HCT116 (cell line): ENCODE data around the gene MYO1A. TPM values are rescaled to one million over a fixed set of nuclear protein-coding genes. Genes with fewer than 3 reads are reported as not detected.

Experiments
- ATAC-seq: fragments of 200-7000 bp; cut with Tn5 transposase; 2 replicates; pipeline ENCODE4 v1.9.1; 2020; ENCODE audit warnings: mild to moderate bottlenecking, moderate library complexity
- BruUV-seq: library from RNA; stranded (reverse); fragments of 400-500 nt; replicated peaks from 2 replicates; lab custom pipeline; 2021; lab: Mats Ljungman, UMichigan
- CTCF ChIA-PET: fragments of 300-600 bp; sonication (Branson Sonifier 250); formaldehyde crosslinking; loops from one replicate; lab custom pipeline; 2021; ENCODE audit warnings: antibody characterized with exemption; lab: Charles Lee
- POLR2A ChIA-PET: fragments of 300-600, 350-600 bp; sonication (Branson Sonifier 250); formaldehyde crosslinking; loops from one replicate; lab custom pipeline; 2021; ENCODE audit warnings: antibody characterized with exemption; lab: Charles Lee
- RAD21 ChIA-PET, 2 experiments: fragments of 300-600 bp; sonication (Branson Sonifier 250); formaldehyde crosslinking; loops; one replicate each; lab custom pipeline; 2023; ENCODE audit warnings: low total read pairs in 2 of 2; ENCODE audit not compliant: uncharacterized antibody in 2 of 2, unreplicated experiment in 2 of 2, low non-redundant PET in 1 of 2; lab: Charles Lee
- DNase-seq: peaks from one replicate; pipeline ENCODE4 v3.0.0-alpha.2; 2010; ENCODE audit warnings: low read depth, low spot score
- H2AFZ ChIP-seq: fragments of 200-600 bp; shearing (Covaris generic), sonication (generic); 2 replicates; pipeline ENCODE4 v1.6.1; 2017; ENCODE audit warnings: low read depth, mixed run types, mixed read lengths, antibody characterized with exemption, low read length; ENCODE audit not compliant: poor library complexity, severe bottlenecking
- H3K27ac ChIP-seq: 2 replicates; pipeline ENCODE4 v1.5.1; 2012; ENCODE audit warnings: low read depth, low read length
- H3K27me3 ChIP-seq: fragments of 200-600 bp; sonication (generic); 2 replicates; pipeline ENCODE4 v1.6.1; 2016; ENCODE audit warnings: mixed run types, low read length, mixed read lengths; ENCODE audit not compliant: insufficient read depth
- H3K36me3 ChIP-seq, 2 experiments: fragments of 200-500 bp in 1 of 2; fragments of 200-600 bp in 1 of 2; sonication (Bioruptor generic) in 1 of 2; sonication (generic) in 1 of 2; 2 replicates each; pipeline versions ENCODE4 v1.5.1 to v1.6.1; 2014 to 2016; ENCODE audit warnings: low read length in 2 of 2, inconsistent platforms in 1 of 2, mixed read lengths in 1 of 2, mixed run types in 1 of 2; ENCODE audit not compliant: insufficient read depth in 2 of 2, control insufficient read depth in 1 of 2
- H3K4me1 ChIP-seq, 2 experiments: fragments of 200-600 bp in 1 of 2; sonication (generic) in 1 of 2; 2 replicates each; pipeline versions ENCODE4 v1.5.1 to v1.6.1; 2012 to 2017; ENCODE audit warnings: low read length in 2 of 2, inconsistent platforms in 1 of 2, mild to moderate bottlenecking in 1 of 2, mixed read lengths in 1 of 2, mixed run types in 1 of 2, moderate library complexity in 1 of 2; ENCODE audit not compliant: insufficient read depth in 2 of 2, control insufficient read depth in 1 of 2
- H3K4me2 ChIP-seq: fragments of 200-600 bp; sonication (generic); 2 replicates; pipeline ENCODE4 v1.6.1; 2017; ENCODE audit warnings: mixed run types, low read length, mixed read lengths
- H3K4me3 ChIP-seq, 2 experiments: fragments of 200-600 bp in 1 of 2; sonication (generic) in 1 of 2; replicated peaks in 1 of 2; 2 replicates each; pipeline ENCODE4 v1.5.1; 2011 to 2016; ENCODE audit warnings: low read length in 2 of 2, control low read depth in 1 of 2, low read depth in 1 of 2, mild to moderate bottlenecking in 1 of 2, mixed read lengths in 1 of 2, mixed run types in 1 of 2
- H3K79me2 ChIP-seq: fragments of 200-600 bp; sonication (generic); 2 replicates; pipeline ENCODE4 v1.6.1; 2017; ENCODE audit warnings: mild to moderate bottlenecking, mixed run types, low read length, moderate library complexity, mixed read lengths; ENCODE audit not compliant: insufficient read depth
- H3K9ac ChIP-seq: fragments of 200-600 bp; sonication (generic); 2 replicates; pipeline ENCODE4 v1.6.1; 2016; ENCODE audit warnings: low read length, mixed read lengths
- H3K9me2 ChIP-seq: fragments of 200-600 bp; sonication (generic), shearing (Covaris generic); 2 replicates; pipeline ENCODE4 v1.6.1; 2017; ENCODE audit warnings: mixed run types, mild to moderate bottlenecking, moderate library complexity; ENCODE audit not compliant: insufficient read depth
- H3K9me3 ChIP-seq, 2 experiments: fragments of 200-500 bp in 1 of 2; fragments of 200-600 bp in 1 of 2; sonication (Bioruptor generic) in 1 of 2; sonication (generic) in 1 of 2; 2 replicates each; pipeline ENCODE4 v1.6.1; 2014 to 2017; ENCODE audit warnings: low read length in 2 of 2, mixed read lengths in 2 of 2, inconsistent platforms in 1 of 2, low read depth in 1 of 2, mild to moderate bottlenecking in 1 of 2, mixed run types in 1 of 2, moderate library complexity in 1 of 2; ENCODE audit not compliant: control insufficient read depth in 1 of 2, insufficient read depth in 1 of 2
- H4K20me1 ChIP-seq: fragments of 200-600 bp; sonication (generic), shearing (Covaris generic); 2 replicates; pipeline ENCODE4 v1.6.1; 2017; ENCODE audit warnings: mixed run types, mild to moderate bottlenecking, moderate library complexity; ENCODE audit not compliant: insufficient read depth
- CEBPB ChIP-seq: IDR thresholded peaks from 2 replicates; pipeline ENCODE4 v1.6.1; 2012; ENCODE audit warnings: low read depth
- EZH2phosphoT487 ChIP-seq: fragments of 200-600 bp; IDR thresholded peaks from 2 replicates; pipeline ENCODE4 v1.6.1; 2018; ENCODE audit warnings: antibody characterized with exemption, borderline replicate concordance
- RAD21 ChIP-seq: IDR thresholded peaks from 2 replicates; pipeline ENCODE4 v1.6.1; 2012; ENCODE audit warnings: low read depth, mild to moderate bottlenecking
- SIN3A ChIP-seq: IDR thresholded peaks from 2 replicates; pipeline ENCODE4 v1.6.1; 2012; ENCODE audit warnings: low read depth
- TCF7L2 ChIP-seq: IDR thresholded peaks from 2 replicates; pipeline ENCODE4 v1.7.0; 2011; ENCODE audit warnings: borderline replicate concordance, inconsistent platforms; ENCODE audit not compliant: insufficient read depth, insufficient read length; ENCODE audit errors: extremely low read depth
- YY1 ChIP-seq: IDR thresholded peaks from 2 replicates; pipeline ENCODE4 v1.6.1; 2011; ENCODE audit warnings: low read length, low read depth, moderate library complexity, mild to moderate bottlenecking; ENCODE audit not compliant: insufficient replicate concordance; ENCODE audit errors: extremely low read depth
- intact Hi-C: fragments of 100-400 bp; cut with micrococcal nuclease; formaldehyde crosslinking; loops from 2 replicates; pipeline ENCODE4 v1.10.0; 2022
- total RNA-seq: library from RNA; stranded (reverse); gene quantifications from one replicate; pipeline ENCODE4 v1.2.1, GENCODE V29; 2021; ENCODE audit not compliant: unreplicated experiment
- TF ChIP-seq, protein P1 (sequence below): IDR thresholded peaks from 2 replicates; pipeline ENCODE4 v1.6.1; 2012; ENCODE audit warnings: low read depth
- TF ChIP-seq, protein P2 (sequence below): IDR thresholded peaks from 2 replicates; pipeline ENCODE4 v1.6.1; 2012

Gene MYO1A
- total RNA-seq, 1 experiment from 2014 or later = 0.76 TPM

DNA sequence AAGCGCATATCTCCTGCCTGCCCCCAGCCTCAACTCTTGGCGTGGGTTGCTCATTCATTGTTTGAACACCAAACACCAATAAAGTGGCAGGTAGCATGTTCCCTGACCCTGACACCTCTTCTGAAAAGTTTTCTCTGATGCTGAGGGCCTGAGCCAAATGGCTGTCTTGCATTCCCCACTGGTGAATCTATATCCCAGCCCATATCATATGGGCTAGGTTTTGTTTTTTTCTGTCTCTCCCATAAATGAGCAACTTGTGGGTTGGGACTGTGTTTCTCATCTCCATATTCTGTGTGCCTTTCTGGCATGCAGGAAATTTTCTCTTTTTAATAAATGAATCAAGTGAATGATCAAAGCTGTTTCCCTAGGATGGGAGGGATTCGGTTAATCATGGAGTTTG, 5.0 kb downstream of the MYO1A start:
- no TSS peak for BruUV-seq
- Histone ChIP-seq H3K4me1 (peaks cover 4 to 23% of the 10 kb centered on the region in 2 experiments), H3K27me3 (peaks cover 20% of the 10 kb centered on the region; the same call in 1 of the 2 replicates), H3K9ac (no peak overlapping the region), H3K79me2 (no peaks in the 10 kb centered on the region), H2AFZ (no peak overlapping the region), H4K20me1 (no peaks in the 10 kb centered on the region), H3K9me2 (no peaks in the 10 kb centered on the region), H3K4me3 (no peak overlapping the region), H3K4me2 (no peak overlapping the region), H3K27ac (no peak overlapping the region), H3K36me3 (no peaks in the 10 kb centered on the region), H3K9me3 (no peaks in the 10 kb centered on the region)
- no peak for DNase-seq
- no peak for ATAC-seq
- ChIA-PET RAD21 (no interaction called here), POLR2A (no interaction called here), CTCF (no interaction called here)
- intact Hi-C loops = no loop called here
- TF ChIP-seq SIN3A = no peak
- TF ChIP-seq CEBPB = no peak
- TF ChIP-seq YY1 = no peak
- TF ChIP-seq EZH2phosphoT487 = no peak
- TF ChIP-seq TCF7L2 = no peak
- TF ChIP-seq, protein P1, sequence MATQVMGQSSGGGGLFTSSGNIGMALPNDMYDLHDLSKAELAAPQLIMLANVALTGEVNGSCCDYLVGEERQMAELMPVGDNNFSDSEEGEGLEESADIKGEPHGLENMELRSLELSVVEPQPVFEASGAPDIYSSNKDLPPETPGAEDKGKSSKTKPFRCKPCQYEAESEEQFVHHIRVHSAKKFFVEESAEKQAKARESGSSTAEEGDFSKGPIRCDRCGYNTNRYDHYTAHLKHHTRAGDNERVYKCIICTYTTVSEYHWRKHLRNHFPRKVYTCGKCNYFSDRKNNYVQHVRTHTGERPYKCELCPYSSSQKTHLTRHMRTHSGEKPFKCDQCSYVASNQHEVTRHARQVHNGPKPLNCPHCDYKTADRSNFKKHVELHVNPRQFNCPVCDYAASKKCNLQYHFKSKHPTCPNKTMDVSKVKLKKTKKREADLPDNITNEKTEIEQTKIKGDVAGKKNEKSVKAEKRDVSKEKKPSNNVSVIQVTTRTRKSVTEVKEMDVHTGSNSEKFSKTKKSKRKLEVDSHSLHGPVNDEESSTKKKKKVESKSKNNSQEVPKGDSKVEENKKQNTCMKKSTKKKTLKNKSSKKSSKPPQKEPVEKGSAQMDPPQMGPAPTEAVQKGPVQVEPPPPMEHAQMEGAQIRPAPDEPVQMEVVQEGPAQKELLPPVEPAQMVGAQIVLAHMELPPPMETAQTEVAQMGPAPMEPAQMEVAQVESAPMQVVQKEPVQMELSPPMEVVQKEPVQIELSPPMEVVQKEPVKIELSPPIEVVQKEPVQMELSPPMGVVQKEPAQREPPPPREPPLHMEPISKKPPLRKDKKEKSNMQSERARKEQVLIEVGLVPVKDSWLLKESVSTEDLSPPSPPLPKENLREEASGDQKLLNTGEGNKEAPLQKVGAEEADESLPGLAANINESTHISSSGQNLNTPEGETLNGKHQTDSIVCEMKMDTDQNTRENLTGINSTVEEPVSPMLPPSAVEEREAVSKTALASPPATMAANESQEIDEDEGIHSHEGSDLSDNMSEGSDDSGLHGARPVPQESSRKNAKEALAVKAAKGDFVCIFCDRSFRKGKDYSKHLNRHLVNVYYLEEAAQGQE = no peak
- TF ChIP-seq, protein P2, sequence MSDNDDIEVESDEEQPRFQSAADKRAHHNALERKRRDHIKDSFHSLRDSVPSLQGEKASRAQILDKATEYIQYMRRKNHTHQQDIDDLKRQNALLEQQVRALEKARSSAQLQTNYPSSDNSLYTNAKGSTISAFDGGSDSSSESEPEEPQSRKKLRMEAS = no peak
- TF ChIP-seq RAD21 = no peak
